ENCODE data around the gene TEP1. TPM values are rescaled to one million over a fixed set of nuclear protein-coding genes. Genes with fewer than 3 reads are reported as not detected.
"Not testable (repeated sequence)": the region's sequence is repeated elsewhere in the genome, so short reads cannot be mapped to it uniquely, and the experiment has no call there.

The TEP1 gene
- total RNA-seq, 4 donors from 2014 or later, result 22.9 to 38.8 (median 27.8) TPM

GRCh38 chr14:20343092-20343861 is 70.0 kb downstream of the TEP1 start, which contains the start of gene PARP2:
Gene PARP2 (plus strand): TSS chr14:20343635. CDS start chr14:20343642, 7 bp downstream.
- no peak for TF ChIP-seq CTCF (IDR thresholded peaks at IDR 0.05)
- ATAC-seq (ENCODE audit: low FRiP score) (peak; percentile 99), DNase-seq (ENCODE audit: low spot score) (peak; percentile 92)

- no peak for TF ChIP-seq CTCF (IDR thresholded peaks at IDR 0.05)
- DNase-seq (ENCODE audit: low spot score) (no peak), ATAC-seq (ENCODE audit: low FRiP score) (no peak)
Observed at GRCh38 chr14:20341646-20342045, 71.7 kb downstream of the TEP1 start.

GRCh38 chr14:20341032-20341431 is 72.3 kb downstream of the TEP1 start:
- ATAC-seq (ENCODE audit: low FRiP score); DNase-seq (ENCODE audit: low spot score): not testable (repeated sequence)

GRCh38 chr14:20334017-20334416 is 79.3 kb downstream of the TEP1 start:
- DNase-seq (ENCODE audit: low spot score) (no peak), ATAC-seq (ENCODE audit: low FRiP score) (no peak)
- TF ChIP-seq CTCF (IDR thresholded peaks at IDR 0.05), result no peak

- no peak for TF ChIP-seq CTCF (IDR thresholded peaks at IDR 0.05)
- DNase-seq (ENCODE audit: low spot score) (no peak), ATAC-seq (ENCODE audit: low FRiP score) (no peak)
Observed at GRCh38 chr14:20333494-20333841, 79.8 kb downstream of the TEP1 start.

GRCh38 chr14:20332788-20333493 is 80.4 kb downstream of the TEP1 start, which contains the start of gene CCNB1IP1:
Gene CCNB1IP1 (minus strand): TSS chr14:20333279. CDS start chr14:20316523, 16,756 bp downstream.
- ATAC-seq (ENCODE audit: low FRiP score) (peak; percentile 99), DNase-seq (ENCODE audit: low spot score) (no peak)
- TF ChIP-seq CTCF (IDR thresholded peaks at IDR 0.05), result no peak

GRCh38 chr14:20332431-20332787 is 80.9 kb downstream of the TEP1 start:
- DNase-seq (ENCODE audit: low spot score) (no peak), ATAC-seq (ENCODE audit: low FRiP score) (no peak)
- TF ChIP-seq CTCF (IDR thresholded peaks at IDR 0.05), result no peak
